Suprapubic skin (tissue), 4 donors: ENCODE data around the gene NPLOC4.

Experiments
- POLR2A ChIP-seq, 2 donors: fragments of 450-650 bp; IDR thresholded peaks; one replicate each; pipeline ENCODE4 v1.6.1; 2017; ENCODE audit warnings: antibody characterized with exemption in 2 of 2, mild to moderate bottlenecking in 2 of 2, moderate library complexity in 2 of 2
- POLR2AphosphoS5 ChIP-seq, 3 donors: sonication (generic); formaldehyde crosslinking; IDR thresholded peaks; one replicate each; pipeline ENCODE4 v1.6.1; 2017; ENCODE audit warnings: antibody characterized with exemption in 3 of 3
- TF ChIP-seq, protein P1 (sequence below), 2 donors: fragments of 200-600 bp in 1 of 2; fragments of 450-650 bp in 1 of 2; sonication (generic) in 1 of 2; IDR thresholded peaks; one replicate each; pipeline ENCODE4 v1.5.1; 2016 to 2019; ENCODE audit warnings: antibody characterized with exemption in 2 of 2, mild to moderate bottlenecking in 1 of 2, moderate library complexity in 1 of 2

DNA sequence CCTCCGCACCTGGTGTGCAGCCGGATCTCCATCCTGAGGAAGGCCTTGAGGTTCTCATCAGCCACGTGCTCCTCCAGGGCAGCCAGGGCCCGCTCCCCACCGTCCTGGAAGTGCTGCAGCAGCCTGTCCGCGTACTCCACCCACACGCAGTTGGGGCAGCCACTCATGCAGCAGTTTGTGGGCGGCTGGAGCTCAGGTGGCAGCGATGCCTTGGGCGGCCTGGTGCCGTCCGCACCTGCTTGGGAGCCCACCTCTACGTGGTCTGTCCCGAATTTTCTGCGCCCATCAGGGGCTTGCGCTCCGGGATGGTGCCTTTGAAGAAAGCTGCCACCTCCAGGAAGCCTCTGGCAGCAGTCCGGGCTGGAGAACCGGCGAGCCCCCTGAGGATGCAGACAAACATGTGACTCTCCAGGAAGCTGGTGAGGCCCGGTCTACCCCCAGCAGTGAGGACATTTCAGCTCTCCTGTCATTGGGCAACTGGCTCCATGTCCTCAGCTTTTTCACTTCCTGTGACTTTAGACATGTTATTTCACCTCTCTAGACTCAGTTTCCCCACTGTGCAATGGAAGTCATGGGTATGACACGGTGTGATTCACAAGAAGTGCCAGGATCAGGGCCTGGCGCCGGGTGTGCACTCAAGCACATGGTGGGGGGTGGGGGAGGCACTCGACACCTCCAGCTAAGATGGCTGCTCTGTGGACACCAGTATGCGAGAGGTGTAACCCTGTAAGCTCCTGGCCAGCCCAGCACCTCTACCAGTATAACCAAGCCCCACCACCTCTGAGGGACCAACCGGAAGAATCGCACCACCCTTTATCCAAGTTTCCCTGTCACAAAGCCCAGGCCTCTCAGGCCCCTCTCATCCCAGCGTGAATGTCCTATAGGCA is 28.5 kb upstream of the NPLOC4 start:
- TF ChIP-seq, protein P1, sequence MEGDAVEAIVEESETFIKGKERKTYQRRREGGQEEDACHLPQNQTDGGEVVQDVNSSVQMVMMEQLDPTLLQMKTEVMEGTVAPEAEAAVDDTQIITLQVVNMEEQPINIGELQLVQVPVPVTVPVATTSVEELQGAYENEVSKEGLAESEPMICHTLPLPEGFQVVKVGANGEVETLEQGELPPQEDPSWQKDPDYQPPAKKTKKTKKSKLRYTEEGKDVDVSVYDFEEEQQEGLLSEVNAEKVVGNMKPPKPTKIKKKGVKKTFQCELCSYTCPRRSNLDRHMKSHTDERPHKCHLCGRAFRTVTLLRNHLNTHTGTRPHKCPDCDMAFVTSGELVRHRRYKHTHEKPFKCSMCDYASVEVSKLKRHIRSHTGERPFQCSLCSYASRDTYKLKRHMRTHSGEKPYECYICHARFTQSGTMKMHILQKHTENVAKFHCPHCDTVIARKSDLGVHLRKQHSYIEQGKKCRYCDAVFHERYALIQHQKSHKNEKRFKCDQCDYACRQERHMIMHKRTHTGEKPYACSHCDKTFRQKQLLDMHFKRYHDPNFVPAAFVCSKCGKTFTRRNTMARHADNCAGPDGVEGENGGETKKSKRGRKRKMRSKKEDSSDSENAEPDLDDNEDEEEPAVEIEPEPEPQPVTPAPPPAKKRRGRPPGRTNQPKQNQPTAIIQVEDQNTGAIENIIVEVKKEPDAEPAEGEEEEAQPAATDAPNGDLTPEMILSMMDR (IDR thresholded peaks at IDR 0.05) = no peak
- TF ChIP-seq POLR2AphosphoS5 (IDR thresholded peaks at IDR 0.05) (no peak), POLR2A (IDR thresholded peaks at IDR 0.05) (no peak)
